ENCODE data around the gene PPM1J.

- no peak for TF ChIP-seq CTCF (conservative IDR thresholded peaks at IDR 0.05; ENCODE audit: low read length)
- TF ChIP-seq EZH2phosphoT487 (IDR thresholded peaks at IDR 0.05; ENCODE audit: borderline replicate concordance), result no peak
Observed at GRCh38 chr1:112729909-112730308, 14.8 kb upstream of the PPM1J start.

Data from Loucy (cell line).